AG04449 (cell line): Measurements from ENCODE around the gene EFNB2.

Experiments used
- CTCF ChIA-PET: fragments of 350-600 bp; formaldehyde crosslinking; extraction: SDS; loops from one replicate; lab custom pipeline; 2021; ENCODE audit warnings: antibody characterized with exemption; lab: Yijun Ruan, JAX
- POLR2A ChIA-PET: fragments of 400-600, 350-600 bp; formaldehyde crosslinking; extraction: SDS; loops from one replicate; lab custom pipeline; 2020; ENCODE audit warnings: antibody characterized with exemption, inconsistent platforms; lab: Yijun Ruan, JAX
- DNase-seq: peaks from one replicate; pipeline ENCODE4 v3.0.0-alpha.2; 2010; ENCODE audit warnings: low read depth, low spot score
- H3K4me3 ChIP-seq: 2 replicates; pipeline ENCODE4 v1.5.1; 2011; ENCODE audit warnings: low read depth, mild to moderate bottlenecking, control low read depth, low read length
- CTCF ChIP-seq: IDR thresholded peaks from one replicate; pipeline ENCODE4 v1.5.1; 2011; ENCODE audit warnings: mild to moderate bottlenecking, moderate library complexity, low read length, control low read depth, inconsistent platforms; ENCODE audit not compliant: insufficient read depth; ENCODE audit errors: missing control alignments

The EFNB2 gene

DNA sequence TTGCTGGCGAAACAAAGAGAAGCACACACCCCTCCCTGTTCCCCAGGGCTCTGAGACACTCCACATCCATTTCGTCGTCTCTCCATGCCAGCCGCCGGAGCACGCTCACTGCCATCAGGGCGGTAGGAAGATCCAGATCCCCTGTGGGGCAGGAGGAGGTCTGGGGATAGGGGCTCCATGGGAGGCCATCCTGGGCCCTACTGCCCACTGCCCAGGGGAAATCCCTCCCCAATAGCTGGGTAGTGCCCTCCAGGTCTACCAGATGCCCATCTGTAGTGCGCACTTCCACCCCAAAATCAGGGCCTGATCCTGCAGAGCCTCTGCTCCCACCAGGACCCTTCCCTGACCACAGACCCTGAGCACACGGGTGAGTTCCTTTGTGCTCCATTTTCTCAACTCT lies 80.3 kb downstream of the EFNB2 start:
- POLR2A ChIA-PET: no interaction called here
- CTCF ChIA-PET: interaction anchor here (1.5 kb wide), 1 partner anchor 25 kb away, joined by 4 read pairs; no protein-coding TSS in a partner anchor

GRCh38 chr13:106453101-106453500 lies 82.4 kb downstream of the EFNB2 start:
- no peak for DNase-seq
- H3K4me3 ChIP-seq: no peak overlapping the region
- POLR2A ChIA-PET: no interaction called here
- CTCF ChIA-PET: interaction anchor here (0.9 kb wide), 1 partner anchor 12 kb away, joined by 3 read pairs; no protein-coding TSS in a partner anchor
- no peak for TF ChIP-seq CTCF

More for the DNA sequence above, 80.3 kb downstream of the EFNB2 start:
- TF ChIP-seq CTCF: no peak
- H3K4me3 ChIP-seq: no peak overlapping the region
- DNase-seq: no peak

DNA sequence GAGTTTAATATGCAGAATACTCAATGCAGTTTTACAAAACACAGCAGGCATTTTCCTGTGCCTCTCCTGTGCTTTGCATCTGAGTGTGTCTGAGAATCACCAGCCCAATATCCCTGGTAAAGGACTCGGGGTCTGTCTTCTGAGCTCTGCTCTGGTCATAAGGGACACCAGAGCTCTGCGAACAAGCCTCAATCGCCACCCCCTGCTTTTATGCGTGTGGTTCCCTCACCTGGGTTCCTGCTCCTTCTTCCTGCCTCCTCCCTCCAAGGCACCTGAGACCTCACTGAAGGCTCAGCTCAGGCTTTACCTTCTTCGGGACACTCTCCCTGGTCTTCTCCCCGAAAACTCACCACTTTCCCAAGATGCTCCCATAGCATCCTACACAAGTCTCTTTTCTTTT lies 84.5 kb downstream of the EFNB2 start:
- no peak for DNase-seq
- ChIA-PET CTCF (no interaction called here), POLR2A (no interaction called here)
- no peak for TF ChIP-seq CTCF
- H3K4me3 ChIP-seq: no peak overlapping the region

DNA sequence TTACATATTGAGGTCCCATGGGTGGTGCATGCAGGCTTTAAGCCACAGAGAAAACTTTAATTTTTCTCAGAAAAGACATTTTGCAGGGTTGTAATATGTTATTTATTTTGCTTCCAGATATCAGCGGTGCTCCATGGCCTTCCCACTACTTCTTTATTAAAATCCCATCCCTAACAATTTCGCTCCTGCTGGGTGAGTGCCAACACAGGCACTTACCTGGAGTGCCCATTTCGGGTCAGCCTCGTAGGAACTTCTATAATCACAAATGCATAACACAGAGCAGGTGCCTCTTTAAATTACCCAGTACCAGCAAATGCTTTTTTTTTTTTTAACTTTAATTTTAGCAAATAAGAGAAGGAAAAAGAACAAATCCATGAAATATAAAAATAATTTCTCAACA lies 86.4 kb downstream of the EFNB2 start:
- no peak for DNase-seq
- POLR2A ChIA-PET: no interaction called here
- TF ChIP-seq CTCF: no peak
- CTCF ChIA-PET: no interaction called here
- H3K4me3 ChIP-seq: no peak overlapping the region

- ChIA-PET CTCF (interaction anchor here (1.4 kb wide), 1 partner anchor 9 kb away, joined by 3 read pairs; no protein-coding TSS in a partner anchor), POLR2A (no interaction called here)
- H3K4me3 ChIP-seq: no peak overlapping the region
- no peak for DNase-seq
- TF ChIP-seq CTCF: no peak
Observed at GRCh38 chr13:106445996-106446395, 89.5 kb downstream of the EFNB2 start.

GRCh38 chr13:106443607-106444322 lies 91.7 kb downstream of the EFNB2 start:
- H3K4me3 ChIP-seq: no peak overlapping the region
- ChIA-PET CTCF (no interaction called here), POLR2A (no interaction called here)
- TF ChIP-seq CTCF: no peak
- DNase-seq: no peak
